Hepatocyte (in vitro differentiated cells): ENCODE data around the gene ZNF283. TPM values are rescaled to one million over a fixed set of nuclear protein-coding genes. Genes with fewer than 3 reads are reported as not detected.
"Not testable (repeated sequence)": the region's sequence is repeated elsewhere in the genome, so short reads cannot be mapped to it uniquely, and the experiment has no call there.

Source experiments
- DNase-seq: peaks from one replicate; pipeline ENCODE4 v3.0.0-alpha.2; 2016; ENCODE audit warnings: low spot score
- H2AFZ ChIP-seq: fragments of 200-600 bp; sonication (generic); 2 replicates; pipeline ENCODE4 v1.6.0; 2016; ENCODE audit warnings: antibody characterized with exemption, mild to moderate bottlenecking
- H3K27ac ChIP-seq: fragments of 200-600 bp; sonication (generic); 2 replicates; pipeline ENCODE4 v1.5.1; 2016; ENCODE audit warnings: mild to moderate bottlenecking
- H3K27me3 ChIP-seq: fragments of 200-600 bp; sonication (generic); 2 replicates; pipeline ENCODE4 v1.6.1; 2016
- H3K36me3 ChIP-seq: fragments of 200-600 bp; sonication (generic); replicated peaks from 2 replicates; pipeline ENCODE4 v1.5.1; 2016; ENCODE audit warnings: low read depth; ENCODE audit not compliant: insufficient read depth
- H3K4me1 ChIP-seq: fragments of 200-600 bp; sonication (generic); 2 replicates; pipeline ENCODE4 v1.5.1; 2016; ENCODE audit warnings: mild to moderate bottlenecking, moderate library complexity; ENCODE audit not compliant: insufficient read depth
- H3K4me2 ChIP-seq: fragments of 200-600 bp; sonication (generic); 2 replicates; pipeline ENCODE4 v1.6.0; 2016
- H3K4me3 ChIP-seq: fragments of 200-600 bp; sonication (generic); 2 replicates; pipeline ENCODE4 v1.5.1; 2016; ENCODE audit warnings: mild to moderate bottlenecking
- H3K79me2 ChIP-seq: fragments of 200-600 bp; sonication (generic); 2 replicates; pipeline ENCODE4 v1.6.0; 2017; ENCODE audit warnings: mild to moderate bottlenecking
- H3K9me2 ChIP-seq: fragments of 200-600 bp; sonication (generic); replicated peaks from 2 replicates; pipeline ENCODE4 v1.6.0; 2017; ENCODE audit warnings: mild to moderate bottlenecking; ENCODE audit not compliant: insufficient read depth
- H3K9me3 ChIP-seq: fragments of 200-600 bp; sonication (generic); 2 replicates; pipeline ENCODE4 v1.5.1; 2016; ENCODE audit warnings: low read depth, mild to moderate bottlenecking
- H4K20me1 ChIP-seq: fragments of 200-600 bp; sonication (generic); 2 replicates; pipeline ENCODE4 v1.6.0; 2016; ENCODE audit warnings: mild to moderate bottlenecking; ENCODE audit not compliant: insufficient read depth, poor library complexity, severe bottlenecking
- CTCF ChIP-seq: fragments of 200-600 bp; sonication (generic); IDR thresholded peaks from 2 replicates; pipeline ENCODE4 v1.5.1; 2016; ENCODE audit warnings: antibody characterized with exemption, mild to moderate bottlenecking; ENCODE audit not compliant: poor library complexity
- EZH2 ChIP-seq: fragments of 200-600 bp; sonication (generic); IDR thresholded peaks from 2 replicates; pipeline ENCODE4 v1.6.1; 2016; ENCODE audit warnings: antibody characterized with exemption, mild to moderate bottlenecking, borderline replicate concordance
- EZH2phosphoT487 ChIP-seq: fragments of 200-600 bp; sonication (generic); IDR thresholded peaks from one replicate; pipeline ENCODE4 v1.6.1; 2018; ENCODE audit warnings: antibody characterized with exemption, mild to moderate bottlenecking, low read depth, moderate library complexity; ENCODE audit not compliant: unreplicated experiment, severe bottlenecking
- WGBS: methylation state at CpG from one replicate; pipeline ENCODE4 v1.1.6; 2016; ENCODE audit warnings: low lambda C conversion rate; ENCODE audit errors: missing lambda C conversion rate; 5-methylcytosine and 5-hydroxymethylcytosine counted together
- polyA plus RNA-seq: library from polyadenylated mRNA; unstranded; fragments of >200 nt; fragmentation: Nextera tagmentation; extraction: Ambion mirVana; gene quantifications from 2 replicates; pipeline ENCODE4 v1.2.1, GENCODE V29; 2016
- total RNA-seq: library from RNA; depleted of rRNA; stranded (reverse); fragments of >200 nt; gene quantifications from 2 replicates; pipeline ENCODE4 v1.2.3, GENCODE V29; 2014

Gene ZNF283
- total and polyA plus RNA-seq, 2 experiments from 2014 or later, result 1.8 to 10.7 TPM

DNA sequence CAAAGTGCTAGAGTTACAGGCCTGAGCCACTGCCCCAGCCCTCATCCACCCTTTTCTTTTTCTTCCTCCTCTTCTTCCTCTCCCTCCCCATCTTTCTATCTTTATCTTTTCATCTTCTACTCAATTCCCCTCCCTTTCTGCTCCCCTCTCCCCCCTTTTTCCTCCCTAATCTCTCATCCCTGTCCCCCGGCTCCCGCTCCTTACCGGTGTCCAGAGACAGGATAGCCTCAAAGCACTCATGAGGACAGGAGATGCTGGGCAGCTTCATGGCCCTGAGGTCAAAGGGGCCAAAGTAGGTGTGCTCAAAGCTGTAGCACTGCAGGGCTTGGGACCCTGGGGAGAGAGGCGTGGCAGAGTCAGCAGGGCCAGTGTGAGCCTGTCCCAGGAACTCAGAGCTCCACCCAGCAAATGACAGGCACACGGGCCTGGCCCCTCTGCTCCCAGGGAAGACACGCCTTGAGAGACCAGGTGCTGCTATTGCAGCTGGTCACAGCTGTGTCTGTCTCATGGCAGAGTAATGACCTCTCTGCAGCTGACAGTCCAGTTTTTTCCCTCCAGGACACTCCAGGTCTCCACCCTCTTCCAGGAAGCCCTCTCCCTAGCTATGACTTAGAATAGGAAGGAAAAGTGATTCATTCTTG is 27.5 kb upstream of the ZNF283 start:
- H3K4me2 ChIP-seq, result peak overlapping the region; percentile 88
- H4K20me1 ChIP-seq, result no peaks in the 10 kb centered on the region
- no peaks in the 10 kb centered on the region for H3K9me3 ChIP-seq
- no peaks in the 10 kb centered on the region for H3K36me3 ChIP-seq
- H2AFZ ChIP-seq, result no peak overlapping the region
- no peaks in the 10 kb centered on the region for H3K79me2 ChIP-seq
- no peak overlapping the region for H3K27ac ChIP-seq
- TF ChIP-seq EZH2 (no peak), CTCF (no peak), EZH2phosphoT487 (no peak)
- H3K9me2 ChIP-seq, result no peaks in the 10 kb centered on the region
- 58% methylated on average over 6 of the region's 6 CpGs for WGBS
- no peaks in the 10 kb centered on the region for H3K27me3 ChIP-seq
- H3K4me3 ChIP-seq, result no peak overlapping the region
- peak; percentile 34 for DNase-seq
- H3K4me1 ChIP-seq, result no peaks in the 10 kb centered on the region

DNA sequence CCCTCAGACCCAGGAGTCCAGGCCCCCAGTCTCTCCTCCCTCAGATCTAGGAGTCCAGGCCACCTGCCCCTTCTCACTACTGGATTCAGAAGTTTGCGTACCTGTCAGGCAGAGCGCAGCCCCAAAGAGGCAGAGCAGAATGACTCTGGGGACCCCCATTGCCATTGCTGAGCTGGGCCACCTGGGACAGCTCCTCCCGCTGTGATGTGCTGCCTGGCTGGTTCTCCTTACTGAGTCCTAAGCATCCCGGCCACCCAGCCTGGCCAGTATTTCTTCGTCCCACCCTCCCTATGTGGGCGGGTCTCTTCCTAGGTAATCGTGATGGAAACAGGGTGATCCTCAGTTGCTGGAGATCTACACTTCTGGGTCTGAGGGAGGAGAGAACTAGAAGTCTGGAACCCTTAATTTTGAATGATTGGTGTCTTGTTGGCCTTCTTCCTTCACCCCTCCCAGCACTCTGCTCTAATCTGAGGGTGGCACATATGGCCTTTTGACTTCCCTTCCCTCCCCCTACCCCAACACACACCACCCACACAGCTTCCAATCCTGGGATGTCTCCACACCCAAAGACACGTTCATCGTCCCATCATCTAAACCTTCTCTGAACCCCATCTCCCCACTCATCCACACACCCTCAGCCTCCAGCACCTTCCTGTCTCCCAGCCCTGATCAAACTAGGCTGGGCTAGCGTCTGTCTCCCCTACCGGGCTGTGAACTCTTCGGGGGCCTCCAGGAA is 24.7 kb upstream of the ZNF283 start, which contains the start of gene LYPD5:
Gene LYPD5, minus strand, starts transcription at position 232 of the 736 bp plus-strand sequence. Its CDS starts 67 bp downstream, at position 165.
- H3K27me3 ChIP-seq, result no peaks in the 10 kb centered on the region
- no peak within 1 kb of the TSS for H3K4me2 ChIP-seq
- H2AFZ ChIP-seq, result no peak within 1 kb of the TSS
- H3K36me3 ChIP-seq, result no peaks in the 10 kb centered on the region
- no peaks in the 10 kb centered on the region for H3K9me3 ChIP-seq
- no peak for TF ChIP-seq EZH2
- TF ChIP-seq EZH2phosphoT487, result no peak
- TF ChIP-seq CTCF, result no peak
- H3K79me2 ChIP-seq, result no peaks in the 10 kb centered on the region
- no peaks in the 10 kb centered on the region for H3K9me2 ChIP-seq
- no peak within 1 kb of the TSS for H3K4me3 ChIP-seq
- DNase-seq, result no peak
- H3K27ac ChIP-seq, result no peak within 1 kb of the TSS
- no peaks in the 10 kb centered on the region for H3K4me1 ChIP-seq
- no peaks in the 10 kb centered on the region for H4K20me1 ChIP-seq
- 58% methylated on average over 12 of the region's 12 CpGs for WGBS

- DNase-seq, result no peak
- H3K4me3 ChIP-seq, result no peak overlapping the region
- no peaks in the 10 kb centered on the region for H3K36me3 ChIP-seq
- no peaks in the 10 kb centered on the region for H4K20me1 ChIP-seq
- H3K79me2 ChIP-seq, result no peaks in the 10 kb centered on the region
- H3K27ac ChIP-seq, result no peak overlapping the region
- WGBS, result 76% methylated on average over 2 of the region's 2 CpGs
- H3K4me1 ChIP-seq, result no peaks in the 10 kb centered on the region
- H3K27me3 ChIP-seq, result no peaks in the 10 kb centered on the region
- H3K9me3 ChIP-seq, result no peaks in the 10 kb centered on the region
- H3K4me2 ChIP-seq, result no peak overlapping the region
- TF ChIP-seq EZH2phosphoT487 (no peak), CTCF (no peak), EZH2 (no peak)
- H2AFZ ChIP-seq, result no peak overlapping the region
- H3K9me2 ChIP-seq, result no peaks in the 10 kb centered on the region
Observed at GRCh38 chr19:43804432-43804831, 22.7 kb upstream of the ZNF283 start.

- not testable (repeated sequence) for H3K27ac ChIP-seq, H3K79me2 ChIP-seq, H3K4me1 ChIP-seq, H3K4me3 ChIP-seq, H3K27me3 ChIP-seq, H3K4me2 ChIP-seq, H2AFZ ChIP-seq, H3K36me3 ChIP-seq, H3K9me3 ChIP-seq, H4K20me1 ChIP-seq, DNase-seq, H3K9me2 ChIP-seq
- WGBS, result 91% methylated on average over 7 of the region's 7 CpGs
Observed at GRCh38 chr19:43806401-43806800, 20.7 kb upstream of the ZNF283 start.
